Stromal cell of bone marrow (primary cell): Measurements from ENCODE around the gene FRS3.

Experiments
- DNase-seq: peaks from one replicate; pipeline ENCODE4 v3.0.0-alpha.2; 2012; ENCODE audit warnings: low read depth

FRS3 gene

DNA sequence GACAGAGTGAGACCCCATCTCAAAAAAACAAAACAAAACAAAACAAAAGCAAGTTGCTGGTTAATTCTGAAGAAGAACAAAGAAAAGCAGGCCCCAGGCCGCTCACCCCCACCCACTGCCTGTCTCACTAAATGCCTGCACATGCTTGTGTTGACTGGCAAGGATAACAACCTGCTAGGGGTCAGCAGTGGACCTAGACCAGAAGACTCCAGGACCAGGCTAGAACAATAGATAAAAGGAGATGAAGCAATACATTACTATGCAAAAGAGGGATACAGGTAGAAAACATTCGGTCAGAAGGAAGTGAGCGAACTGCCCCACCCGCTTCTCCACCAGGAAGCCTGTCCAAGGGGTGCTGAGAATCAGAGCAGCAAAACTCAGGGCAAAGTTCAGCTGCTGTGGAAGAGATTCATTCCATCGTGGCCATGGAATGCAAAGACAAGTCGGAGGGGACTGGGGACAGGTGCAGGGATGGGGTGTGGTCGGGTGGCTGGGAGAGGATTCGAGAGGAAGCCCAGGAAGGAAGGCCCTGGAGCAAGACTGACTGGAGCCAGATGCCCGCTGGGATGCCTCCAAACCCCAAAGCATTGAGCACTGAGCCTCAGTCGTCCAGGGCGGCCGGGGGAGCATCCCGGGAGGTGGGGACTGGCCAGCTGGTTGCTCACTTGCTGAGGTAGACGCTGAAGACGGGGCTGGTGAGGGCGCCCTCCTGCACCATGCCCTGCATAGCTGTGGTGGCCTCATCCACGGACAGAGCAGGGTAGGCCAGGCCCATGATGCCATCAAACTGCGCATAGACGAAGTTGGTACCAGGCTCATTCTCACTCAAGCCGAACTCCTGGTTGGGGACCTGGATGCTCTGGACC is 37.8 kb downstream of the FRS3 start:
- no peak for DNase-seq

DNA sequence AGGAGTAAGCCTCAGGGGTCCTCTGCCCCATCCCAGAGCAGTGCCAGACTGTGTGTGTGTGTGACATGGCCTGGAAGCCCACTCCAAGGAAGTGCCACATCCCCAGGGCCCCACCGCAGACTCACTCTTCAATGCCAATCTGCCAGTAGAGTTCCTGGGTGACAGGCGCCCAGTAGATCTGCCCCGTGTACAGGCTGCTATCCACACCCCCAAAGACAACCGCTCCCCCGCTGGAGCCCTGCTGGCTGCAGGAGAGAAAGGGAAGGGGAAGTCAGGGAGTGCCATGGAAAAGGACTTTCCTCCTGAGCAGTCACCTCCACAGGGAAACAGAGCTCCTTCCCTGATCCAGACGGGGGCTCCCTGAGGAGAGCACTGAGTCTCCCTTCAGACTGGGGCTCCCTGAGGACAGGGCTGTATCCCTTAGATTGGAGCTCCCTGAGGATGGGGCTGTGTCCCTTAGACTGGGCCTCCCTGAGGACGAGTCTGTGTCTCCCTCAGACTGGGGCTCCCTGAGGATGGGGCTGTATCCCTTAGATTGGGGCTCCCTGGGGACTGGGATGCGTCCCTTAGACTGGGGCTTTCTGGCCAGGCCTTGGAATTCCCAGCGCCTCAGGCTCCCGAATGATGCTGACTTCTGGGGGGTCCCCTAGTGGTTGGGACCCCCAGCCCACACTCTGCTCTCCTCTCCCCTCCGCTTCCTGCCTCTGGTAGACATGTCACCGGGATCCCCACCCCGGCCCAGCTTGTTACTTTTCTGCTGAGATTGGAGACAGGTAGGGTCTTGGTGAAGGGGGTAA is 39.1 kb downstream of the FRS3 start:
- no peak for DNase-seq

- DNase-seq = no peak
These were observed 40.7 kb downstream of the FRS3 start for GRCh38 chr6:41739041-41739440.

DNA sequence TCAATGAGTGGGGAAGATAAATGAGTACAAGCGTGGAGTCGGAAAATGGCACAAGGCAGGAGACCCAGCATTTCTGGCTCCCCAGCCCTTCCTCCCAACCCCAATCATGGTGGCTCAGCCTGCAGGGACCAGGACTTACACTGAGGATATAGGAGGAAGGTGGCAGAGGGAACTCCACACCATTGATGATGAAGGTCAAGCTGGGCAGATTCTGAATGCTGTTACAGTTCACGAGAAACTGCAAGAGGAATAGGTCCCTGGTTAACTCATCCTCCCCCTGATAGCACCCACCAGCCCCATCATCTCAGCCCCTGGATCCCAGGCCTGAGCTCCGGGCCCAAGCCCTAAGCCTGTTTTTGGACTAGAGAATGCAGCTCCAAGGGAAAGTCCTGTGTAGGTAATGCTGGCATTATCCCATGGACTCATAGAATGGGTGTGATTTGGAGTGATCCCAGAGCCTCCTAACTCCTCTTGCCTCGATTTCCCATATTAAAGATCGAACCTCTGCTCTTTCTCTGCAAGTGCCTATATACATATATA is 42.0 kb downstream of the FRS3 start:
- no peak for DNase-seq

DNA sequence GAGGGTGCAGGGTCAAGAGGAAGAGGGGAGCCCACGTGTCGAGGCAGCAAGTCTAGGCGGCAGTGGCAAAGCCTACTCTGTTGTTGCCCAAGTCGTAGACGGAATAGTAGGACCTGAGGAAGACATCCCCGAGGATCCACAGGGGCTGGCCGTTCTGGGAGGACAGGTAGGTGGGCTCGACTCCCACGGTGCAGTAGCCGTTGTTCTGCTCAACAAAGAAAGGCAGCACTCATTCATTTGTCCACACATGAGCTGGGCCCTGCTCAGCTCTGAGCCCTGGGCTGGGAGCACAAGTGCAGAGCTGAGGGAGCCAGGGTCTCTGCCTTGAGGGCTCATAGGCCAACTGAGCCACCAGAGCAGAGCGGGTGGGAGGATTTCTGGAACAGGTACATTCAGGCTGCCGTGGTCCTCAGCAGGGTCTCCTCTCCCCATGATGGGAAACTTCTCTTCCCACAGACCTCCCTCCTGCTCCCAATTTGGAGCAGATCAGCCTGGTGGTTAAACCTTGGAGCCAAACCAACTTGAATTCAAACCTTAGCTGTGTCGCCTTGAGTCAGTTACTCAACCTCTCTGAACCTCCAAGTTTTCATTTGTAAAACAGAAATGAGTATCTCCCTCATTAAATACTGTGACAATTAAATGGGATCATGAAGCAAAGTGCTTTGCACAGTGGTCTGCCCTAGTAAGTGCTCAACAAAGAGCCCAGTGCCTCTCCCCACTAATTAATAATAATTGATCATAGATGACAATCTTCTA is 42.7 kb downstream of the FRS3 start:
- no peak for DNase-seq

DNA sequence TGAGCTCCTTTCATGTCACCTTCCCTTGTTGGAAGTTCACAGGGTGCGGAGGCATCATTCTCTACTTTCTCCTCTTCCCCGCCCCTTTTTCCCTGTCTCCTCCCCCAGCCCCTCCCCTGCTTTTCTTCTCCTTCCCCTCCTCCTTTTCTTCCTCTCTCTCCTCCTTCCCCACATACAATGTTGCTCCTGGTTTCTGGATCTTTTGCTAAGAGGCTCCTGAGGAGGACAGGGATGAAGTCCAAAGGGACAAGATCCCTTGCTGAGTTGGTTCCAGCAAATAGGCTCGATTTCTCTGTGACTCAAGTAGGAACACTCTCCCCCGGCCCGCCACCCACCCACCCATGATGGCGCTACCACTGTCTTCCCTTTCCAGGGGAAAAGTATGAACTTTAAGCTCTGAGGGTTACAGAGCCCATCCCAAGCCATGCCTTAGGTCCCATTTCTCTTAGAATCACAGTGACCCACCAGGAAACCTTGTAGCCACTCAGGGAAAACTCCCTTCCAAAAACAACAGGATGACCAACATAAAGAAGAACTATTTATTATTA is 43.4 kb downstream of the FRS3 start:
- no peak for DNase-seq

DNA sequence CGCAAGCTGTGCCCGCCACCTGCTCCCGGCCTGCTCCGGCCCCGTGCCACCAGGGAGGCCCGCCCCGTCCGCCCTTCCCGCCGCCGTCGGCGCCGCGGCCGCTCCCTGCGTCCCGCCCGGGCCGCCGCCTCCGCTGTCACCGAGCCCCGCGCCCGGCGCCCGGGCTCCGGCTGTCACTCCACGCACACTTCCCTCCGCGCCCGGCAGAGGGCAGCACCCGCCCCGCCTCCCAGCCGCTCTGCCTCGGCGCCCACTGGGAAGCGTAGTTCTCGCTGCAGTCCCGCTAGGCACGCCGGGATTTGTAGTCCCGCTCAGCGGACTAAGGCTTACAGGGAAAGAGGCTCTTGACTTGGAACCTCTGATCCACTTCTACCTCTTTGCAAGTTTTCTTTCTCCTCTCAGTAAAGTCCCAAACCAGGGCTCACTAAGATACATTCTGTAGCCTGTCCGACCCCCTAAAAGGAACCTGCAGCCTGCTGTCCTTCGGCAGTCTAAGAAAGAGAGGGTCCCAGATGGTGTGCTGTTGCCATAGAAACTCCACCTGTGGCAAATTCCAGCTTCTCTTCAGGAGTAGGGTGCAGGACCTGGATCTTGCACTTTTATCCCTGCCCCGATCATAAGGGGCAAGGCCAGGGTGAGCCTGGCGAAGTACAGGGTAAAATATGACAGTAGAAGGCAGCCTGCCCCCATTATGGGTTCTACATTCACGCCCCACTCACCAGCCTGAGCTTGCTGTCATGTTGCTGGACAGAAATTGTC is 44.1 kb downstream of the FRS3 start, which contains the start of gene TFEB:
Gene TFEB (minus strand): TSS at position 182 of the 759 bp plus-strand sequence. CDS start 44,395 bp downstream, outside the sequence.
- peak; percentile 80 for DNase-seq

- peak; percentile 54 for DNase-seq
These were observed 44.9 kb downstream of the FRS3 start for GRCh38 chr6:41734666-41735426.

- DNase-seq = peak; percentile 29
These were observed 45.7 kb downstream of the FRS3 start for GRCh38 chr6:41733707-41734665.

DNA sequence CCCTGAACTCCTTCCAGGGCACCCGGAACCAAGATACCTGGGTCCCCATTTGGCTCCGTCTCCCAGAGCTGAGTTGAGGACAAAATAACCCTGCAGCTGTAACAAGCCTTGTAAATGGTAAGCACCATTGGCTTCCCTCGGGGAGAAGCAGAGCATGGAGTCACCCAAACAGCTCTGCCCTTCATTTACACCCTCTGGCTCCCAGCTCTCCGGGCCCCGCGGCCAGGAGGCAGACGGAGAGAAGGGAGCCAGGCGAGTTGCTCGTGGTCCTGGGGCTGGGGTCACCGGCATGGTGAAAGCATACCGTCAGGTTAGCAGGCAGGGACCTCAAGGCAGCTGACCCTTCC is 46.4 kb downstream of the FRS3 start:
- no peak for DNase-seq

DNA sequence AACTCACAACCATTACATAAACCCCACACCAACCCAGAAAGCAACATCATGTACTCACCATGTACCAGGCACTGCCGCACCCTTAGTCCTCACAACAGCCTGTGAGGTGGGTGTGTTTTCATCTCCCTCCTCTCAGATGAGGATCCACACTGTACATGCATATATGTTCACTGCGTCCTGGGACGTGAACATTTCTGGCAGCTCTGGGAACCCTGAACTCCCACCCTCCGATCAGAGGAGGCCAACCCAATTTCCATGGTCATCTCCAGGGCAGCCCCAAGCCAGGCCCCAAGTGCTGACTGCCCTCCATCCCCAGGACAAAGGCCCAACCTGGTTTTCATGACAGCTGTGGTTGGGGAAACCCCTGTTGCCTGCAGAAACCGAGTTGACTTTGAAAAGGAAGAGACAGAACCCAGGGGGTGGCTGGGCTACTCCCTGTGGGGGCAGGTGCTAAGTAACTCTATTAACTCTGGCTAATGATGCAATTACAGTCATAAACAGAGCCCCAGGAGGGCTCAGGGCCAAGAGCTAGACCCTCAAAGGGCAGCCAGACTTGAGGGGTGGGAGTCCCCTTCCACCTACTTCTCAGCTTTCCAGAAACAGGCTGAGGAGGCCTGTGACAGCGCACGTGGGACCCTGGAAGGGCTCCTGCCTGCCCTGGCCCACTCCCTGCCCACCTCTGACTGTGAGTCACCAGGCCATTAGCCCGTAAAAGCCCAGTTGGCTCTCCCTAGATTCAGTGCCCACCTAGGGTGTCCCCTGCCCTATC is 46.9 kb downstream of the FRS3 start:
- DNase-seq = no peak

GRCh38 chr6:41732149-41732548 is 47.6 kb downstream of the FRS3 start:
- no peak for DNase-seq

- no peak for DNase-seq
These were observed 48.1 kb downstream of the FRS3 start for GRCh38 chr6:41731561-41732086.

- no peak for DNase-seq
These were observed 48.9 kb downstream of the FRS3 start for GRCh38 chr6:41730531-41731436.

GRCh38 chr6:41729624-41730023 is 50.1 kb downstream of the FRS3 start:
- DNase-seq = no peak

DNA sequence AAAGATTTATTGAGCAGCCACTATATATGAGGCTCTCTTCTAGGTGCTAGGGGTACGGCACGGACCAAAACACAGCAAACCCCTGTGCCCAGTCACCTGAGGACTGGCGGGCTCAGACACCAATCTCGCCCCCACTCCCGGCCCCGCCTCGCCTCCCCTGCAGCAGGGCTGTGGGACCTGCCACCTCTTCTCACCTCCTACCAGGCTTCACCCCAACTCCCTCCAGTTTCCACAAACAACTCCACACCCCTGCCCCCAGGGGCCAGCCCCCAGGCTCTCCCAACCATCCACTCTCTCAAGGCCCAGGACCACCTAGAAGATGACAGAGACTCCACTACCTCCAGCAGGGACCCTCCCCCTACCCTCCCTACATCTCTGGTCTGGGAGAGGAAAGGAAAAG is 50.7 kb downstream of the FRS3 start:
- no peak for DNase-seq
